ENCODE results near the gene WDR48. TPM values are rescaled to one million over a fixed set of nuclear protein-coding genes. Genes with fewer than 3 reads are reported as not detected.

WDR48 gene
- total RNA-seq, 2 experiments from 2014 or later: 81.2 to 88.6 TPM

GRCh38 chr3:39143051-39143885 lies 91.5 kb downstream of the WDR48 start:
- POLR2A ChIA-PET: no interaction called here

DNA sequence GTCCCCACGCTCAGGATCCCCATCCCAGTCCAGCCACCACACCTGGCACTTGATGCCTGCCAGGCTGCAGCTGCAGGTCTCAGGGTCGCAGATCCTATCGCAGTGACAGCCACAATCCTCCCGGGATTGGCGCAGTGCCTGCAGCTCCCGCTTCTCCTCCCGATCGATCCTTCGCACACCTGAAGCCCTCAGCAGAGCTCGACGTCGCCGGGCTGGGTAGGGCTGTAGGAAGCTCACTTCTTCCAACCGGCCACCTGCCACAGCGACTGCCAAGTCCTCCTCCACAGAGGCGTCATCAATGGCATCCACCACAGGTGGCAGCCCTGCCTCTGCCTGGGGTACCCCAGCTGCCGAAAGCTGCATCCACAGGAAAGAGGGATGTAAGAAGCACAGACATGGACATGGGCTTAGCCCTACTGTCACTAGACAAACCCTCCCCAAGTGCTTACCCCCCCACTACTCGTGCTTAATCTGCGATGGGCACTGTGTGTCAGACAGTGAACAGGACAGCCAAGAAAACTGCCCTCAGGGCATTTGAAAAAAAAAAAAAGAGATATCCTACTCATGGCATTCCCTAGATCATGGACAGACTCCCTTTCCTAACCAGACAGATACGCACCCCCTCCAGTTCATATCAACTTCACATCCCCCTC lies 92.4 kb downstream of the WDR48 start:
- Histone ChIP-seq H3K27me3 (ENCODE audit: control insufficient read depth in 1 of 2, insufficient read depth in 2 of 2, low read length in 2 of 2) (no peaks in the 10 kb centered on the region), H3K4me3 (ENCODE audit: low read length) (no peak overlapping the region), H3K36me3 (ENCODE audit: insufficient read depth, low read length) (peaks cover 63% of the 10 kb centered on the region), H3K4me1 (ENCODE audit: insufficient read depth, low read length) (peaks cover 55% of the 10 kb centered on the region), H3K9me3 (ENCODE audit: control insufficient read depth in 1 of 2, insufficient read depth in 1 of 2, low read length in 2 of 2) (no peaks in the 10 kb centered on the region), H3K27ac (ENCODE audit: low read depth in 1 of 2, low read length in 2 of 2) (no peak overlapping the region)
- DNase-seq: no peak
- no peak for ATAC-seq (ENCODE audit: poor library complexity)
- POLR2A ChIA-PET: no interaction called here
- H3K9me3 Mint-ChIP-seq: no peaks in the 10 kb centered on the region
- H3K27ac Mint-ChIP-seq: peak overlapping the region; percentile 68
- TF ChIP-seq, protein P1, sequence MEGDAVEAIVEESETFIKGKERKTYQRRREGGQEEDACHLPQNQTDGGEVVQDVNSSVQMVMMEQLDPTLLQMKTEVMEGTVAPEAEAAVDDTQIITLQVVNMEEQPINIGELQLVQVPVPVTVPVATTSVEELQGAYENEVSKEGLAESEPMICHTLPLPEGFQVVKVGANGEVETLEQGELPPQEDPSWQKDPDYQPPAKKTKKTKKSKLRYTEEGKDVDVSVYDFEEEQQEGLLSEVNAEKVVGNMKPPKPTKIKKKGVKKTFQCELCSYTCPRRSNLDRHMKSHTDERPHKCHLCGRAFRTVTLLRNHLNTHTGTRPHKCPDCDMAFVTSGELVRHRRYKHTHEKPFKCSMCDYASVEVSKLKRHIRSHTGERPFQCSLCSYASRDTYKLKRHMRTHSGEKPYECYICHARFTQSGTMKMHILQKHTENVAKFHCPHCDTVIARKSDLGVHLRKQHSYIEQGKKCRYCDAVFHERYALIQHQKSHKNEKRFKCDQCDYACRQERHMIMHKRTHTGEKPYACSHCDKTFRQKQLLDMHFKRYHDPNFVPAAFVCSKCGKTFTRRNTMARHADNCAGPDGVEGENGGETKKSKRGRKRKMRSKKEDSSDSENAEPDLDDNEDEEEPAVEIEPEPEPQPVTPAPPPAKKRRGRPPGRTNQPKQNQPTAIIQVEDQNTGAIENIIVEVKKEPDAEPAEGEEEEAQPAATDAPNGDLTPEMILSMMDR (IDR thresholded peaks at IDR 0.05): no peak
- peaks cover 90% of the 10 kb centered on the region for H3K36me3 Mint-ChIP-seq (ENCODE audit: low read depth)
- H3K27me3 Mint-ChIP-seq: no peaks in the 10 kb centered on the region
- H3K4me3 Mint-ChIP-seq: peak overlapping the region; percentile 42
- intact Hi-C loops (cut with DNase I, micrococcal nuclease): loop anchor here in 1 of 2 experiments (10.0 kb wide), 1 partner anchor 89 kb away; the partner anchor contains the start of genes SCN11A and WDR48
- peaks cover 70% of the 10 kb centered on the region for H3K4me1 Mint-ChIP-seq (ENCODE audit: low read depth)
- CTCF ChIA-PET: interaction anchor here (0.9 kb wide), 2 partner anchors 11 to 144 kb away, joined by 3 read pairs; no protein-coding TSS in a partner anchor

More at GRCh38 chr3:39143051-39143885, 91.5 kb downstream of the WDR48 start:
- Mint-ChIP-seq H3K27ac (peak overlapping the region; percentile 68), H3K4me1 (ENCODE audit: low read depth) (peaks cover 60% of the 10 kb centered on the region), H3K36me3 (ENCODE audit: low read depth) (peaks cover 91% of the 10 kb centered on the region), H3K9me3 (no peaks in the 10 kb centered on the region), H3K4me3 (peak overlapping the region; percentile 42), H3K27me3 (no peaks in the 10 kb centered on the region)
- CTCF ChIA-PET: interaction anchor here (0.9 kb wide), 2 partner anchors 10 to 145 kb away, joined by 3 read pairs; no protein-coding TSS in a partner anchor
- intact Hi-C loops (cut with DNase I, micrococcal nuclease): loop anchor here in 1 of 2 experiments (10.0 kb wide), 1 partner anchor 88 kb away; the partner anchor contains the start of genes SCN11A and WDR48
- Histone ChIP-seq H3K9me3 (ENCODE audit: control insufficient read depth in 1 of 2, insufficient read depth in 1 of 2, low read length in 2 of 2) (no peaks in the 10 kb centered on the region), H3K27me3 (ENCODE audit: control insufficient read depth in 1 of 2, insufficient read depth in 2 of 2, low read length in 2 of 2) (no peaks in the 10 kb centered on the region), H3K36me3 (ENCODE audit: insufficient read depth, low read length) (peaks cover 66% of the 10 kb centered on the region), H3K4me3 (ENCODE audit: low read length) (no peak overlapping the region), H3K27ac (ENCODE audit: low read depth in 1 of 2, low read length in 2 of 2) (no peak overlapping the region), H3K4me1 (ENCODE audit: insufficient read depth, low read length) (peaks cover 46% of the 10 kb centered on the region)
- TF ChIP-seq, protein P1 (IDR thresholded peaks at IDR 0.05): no peak
- DNase-seq (no peak), ATAC-seq (ENCODE audit: poor library complexity) (no peak)

- peak overlapping the region; percentile 42 for H3K4me3 Mint-ChIP-seq
- ATAC-seq (ENCODE audit: poor library complexity) (no peak), DNase-seq (no peak)
- ChIA-PET CTCF (no interaction called here), POLR2A (no interaction called here)
- H3K4me1 Mint-ChIP-seq (ENCODE audit: low read depth): peaks cover 76% of the 10 kb centered on the region
- peaks cover 62% of the 10 kb centered on the region for H3K4me1 ChIP-seq (ENCODE audit: insufficient read depth, low read length)
- peak overlapping the region; percentile 68 for H3K27ac Mint-ChIP-seq
- H3K36me3 Mint-ChIP-seq (ENCODE audit: low read depth): peaks cover 85% of the 10 kb centered on the region
- TF ChIP-seq, protein P1 (IDR thresholded peaks at IDR 0.05): no peak
- H3K27me3 Mint-ChIP-seq: no peaks in the 10 kb centered on the region
- H3K4me3 ChIP-seq (ENCODE audit: low read length): no peak overlapping the region
- no peaks in the 10 kb centered on the region for H3K9me3 Mint-ChIP-seq
- intact Hi-C loops (cut with DNase I, micrococcal nuclease): loop anchor here in 1 of 2 experiments (10.0 kb wide), 1 partner anchor 90 kb away; the partner anchor contains the start of genes SCN11A and WDR48
- no peaks in the 10 kb centered on the region for H3K9me3 ChIP-seq (ENCODE audit: control insufficient read depth in 1 of 2, insufficient read depth in 1 of 2, low read length in 2 of 2)
- H3K27me3 ChIP-seq (ENCODE audit: control insufficient read depth in 1 of 2, insufficient read depth in 2 of 2, low read length in 2 of 2): no peaks in the 10 kb centered on the region
- peaks cover 63% of the 10 kb centered on the region for H3K36me3 ChIP-seq (ENCODE audit: insufficient read depth, low read length)
- H3K27ac ChIP-seq (ENCODE audit: low read depth in 1 of 2, low read length in 2 of 2): no peak overlapping the region
These were observed 93.0 kb downstream of the WDR48 start for GRCh38 chr3:39144748-39145380.

All from CD4-positive, alpha-beta T cell (primary cell).